ENCODE data around the gene IL37. TPM values are rescaled to one million over a fixed set of nuclear protein-coding genes. Genes with fewer than 3 reads are reported as not detected.

The IL37 gene
- total RNA-seq, 1 experiment from 2014 or later: 2.6 TPM

- Histone ChIP-seq H3K4me2 (ENCODE audit: low read length) (no peak overlapping the region), H3K4me1 (ENCODE audit: insufficient read depth, low read length) (peaks cover 12% of the 10 kb centered on the region), H2AFZ (ENCODE audit: low read length) (no peak overlapping the region), H4K20me1 (ENCODE audit: low read length) (no peaks in the 10 kb centered on the region), H3K4me3 (ENCODE audit: low read length) (no peak overlapping the region), H3K27me3 (ENCODE audit: low read length) (no peaks in the 10 kb centered on the region), H3K9ac (ENCODE audit: low read length) (no peak overlapping the region), H3K79me2 (ENCODE audit: low read length) (no peaks in the 10 kb centered on the region), H3K36me3 (ENCODE audit: low read depth, low read length) (no peaks in the 10 kb centered on the region), H3K9me2 (replicated peaks; ENCODE audit: low read length) (no peaks in the 10 kb centered on the region), H3K27ac (ENCODE audit: low read length) (no peak overlapping the region), H3K9me3 (ENCODE audit: low read length) (no peaks in the 10 kb centered on the region), H3F3A (ENCODE audit: low read length, unreplicated experiment) (no peaks in the 10 kb centered on the region)
- BruUV-seq (replicated peaks): no TSS peak
- TF ChIP-seq, protein P1, sequence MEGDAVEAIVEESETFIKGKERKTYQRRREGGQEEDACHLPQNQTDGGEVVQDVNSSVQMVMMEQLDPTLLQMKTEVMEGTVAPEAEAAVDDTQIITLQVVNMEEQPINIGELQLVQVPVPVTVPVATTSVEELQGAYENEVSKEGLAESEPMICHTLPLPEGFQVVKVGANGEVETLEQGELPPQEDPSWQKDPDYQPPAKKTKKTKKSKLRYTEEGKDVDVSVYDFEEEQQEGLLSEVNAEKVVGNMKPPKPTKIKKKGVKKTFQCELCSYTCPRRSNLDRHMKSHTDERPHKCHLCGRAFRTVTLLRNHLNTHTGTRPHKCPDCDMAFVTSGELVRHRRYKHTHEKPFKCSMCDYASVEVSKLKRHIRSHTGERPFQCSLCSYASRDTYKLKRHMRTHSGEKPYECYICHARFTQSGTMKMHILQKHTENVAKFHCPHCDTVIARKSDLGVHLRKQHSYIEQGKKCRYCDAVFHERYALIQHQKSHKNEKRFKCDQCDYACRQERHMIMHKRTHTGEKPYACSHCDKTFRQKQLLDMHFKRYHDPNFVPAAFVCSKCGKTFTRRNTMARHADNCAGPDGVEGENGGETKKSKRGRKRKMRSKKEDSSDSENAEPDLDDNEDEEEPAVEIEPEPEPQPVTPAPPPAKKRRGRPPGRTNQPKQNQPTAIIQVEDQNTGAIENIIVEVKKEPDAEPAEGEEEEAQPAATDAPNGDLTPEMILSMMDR (conservative IDR thresholded peaks at IDR 0.05; ENCODE audit: low read depth, low read length): peak; percentile 55
- TF ChIP-seq EZH2 (IDR thresholded peaks at IDR 0.05; ENCODE audit: low read length, unreplicated experiment): no peak
- intact Hi-C loops (cut with micrococcal nuclease): no loop called here
- DNase-seq: peak; percentile 26
- ChIA-PET CTCF (no interaction called here), POLR2A (ENCODE audit: unreplicated experiment) (no interaction called here)
- no peak for ATAC-seq
Measured at GRCh38 chr2:112960230-112960825, 49.4 kb downstream of the IL37 start.

- Histone ChIP-seq H3K9ac (ENCODE audit: low read length) (no peak overlapping the region), H3K27me3 (ENCODE audit: low read length) (no peaks in the 10 kb centered on the region), H3K27ac (ENCODE audit: low read length) (no peak overlapping the region), H3K4me3 (ENCODE audit: low read length) (no peak overlapping the region), H3K9me2 (replicated peaks; ENCODE audit: low read length) (no peaks in the 10 kb centered on the region), H3K36me3 (ENCODE audit: low read depth, low read length) (no peaks in the 10 kb centered on the region), H3K4me2 (ENCODE audit: low read length) (no peak overlapping the region), H3K4me1 (ENCODE audit: insufficient read depth, low read length) (peaks cover 12% of the 10 kb centered on the region), H3K79me2 (ENCODE audit: low read length) (no peaks in the 10 kb centered on the region), H3K9me3 (ENCODE audit: low read length) (no peaks in the 10 kb centered on the region), H4K20me1 (ENCODE audit: low read length) (no peaks in the 10 kb centered on the region), H2AFZ (ENCODE audit: low read length) (no peak overlapping the region), H3F3A (ENCODE audit: low read length, unreplicated experiment) (no peaks in the 10 kb centered on the region)
- TF ChIP-seq, protein P1 (conservative IDR thresholded peaks at IDR 0.05; ENCODE audit: low read depth, low read length): no peak
- TF ChIP-seq EZH2 (IDR thresholded peaks at IDR 0.05; ENCODE audit: low read length, unreplicated experiment): no peak
- no peak for TF ChIP-seq EZH2phosphoT487 (IDR thresholded peaks at IDR 0.05; ENCODE audit: borderline replicate concordance, low read length)
- BruUV-seq (replicated peaks): no TSS peak
- intact Hi-C loops (cut with micrococcal nuclease): no loop called here
- ChIA-PET POLR2A (ENCODE audit: unreplicated experiment) (no interaction called here), CTCF (interaction anchor here (0.8 kb wide), 1 partner anchor 117 kb away, joined by 3 read pairs; no protein-coding TSS in a partner anchor)
- ATAC-seq (no peak), DNase-seq (no peak)
Measured at GRCh38 chr2:112962308-112963175, 51.6 kb downstream of the IL37 start.

GRCh38 chr2:112967023-112967422, 56.1 kb downstream of the IL37 start:
- H3K4me3 ChIP-seq (ENCODE audit: low read length): no peak overlapping the region
- ChIA-PET POLR2A (ENCODE audit: unreplicated experiment) (no interaction called here), CTCF (no interaction called here)
- TF ChIP-seq, protein P1 (conservative IDR thresholded peaks at IDR 0.05; ENCODE audit: low read depth, low read length): no peak
- TF ChIP-seq EZH2phosphoT487 (IDR thresholded peaks at IDR 0.05; ENCODE audit: borderline replicate concordance, low read length): no peak
- H3K9me3 ChIP-seq (ENCODE audit: low read length): no peaks in the 10 kb centered on the region
- H3K4me2 ChIP-seq (ENCODE audit: low read length): no peak overlapping the region
- H2AFZ ChIP-seq (ENCODE audit: low read length): no peak overlapping the region
- H3K27me3 ChIP-seq (ENCODE audit: low read length): no peaks in the 10 kb centered on the region
- no TSS peak for BruUV-seq (replicated peaks)
- H3K9ac ChIP-seq (ENCODE audit: low read length): no peak overlapping the region
- H3K36me3 ChIP-seq (ENCODE audit: low read depth, low read length): no peaks in the 10 kb centered on the region
- peaks cover 3% of the 10 kb centered on the region for H3K4me1 ChIP-seq (ENCODE audit: insufficient read depth, low read length)
- no peaks in the 10 kb centered on the region for H4K20me1 ChIP-seq (ENCODE audit: low read length)
- intact Hi-C loops (cut with micrococcal nuclease): no loop called here
- no peaks in the 10 kb centered on the region for H3F3A ChIP-seq (ENCODE audit: low read length, unreplicated experiment)
- H3K79me2 ChIP-seq (ENCODE audit: low read length): no peaks in the 10 kb centered on the region
- no peak overlapping the region for H3K27ac ChIP-seq (ENCODE audit: low read length)
- H3K9me2 ChIP-seq (replicated peaks; ENCODE audit: low read length): no peaks in the 10 kb centered on the region
- DNase-seq: no peak
- ATAC-seq: no peak

Measured in PC-3 (cell line).